ENCODE results near the gene CCNB1IP1. TPM values are rescaled to one million over a fixed set of nuclear protein-coding genes. Genes with fewer than 3 reads are reported as not detected.
"Not testable (repeated sequence)": the region's sequence is repeated elsewhere in the genome, so short reads cannot be mapped to it uniquely, and the experiment has no call there.

CCNB1IP1 gene
- total and polyA plus RNA-seq, 2 donors, result 63.5 to 81.9 TPM

DNA sequence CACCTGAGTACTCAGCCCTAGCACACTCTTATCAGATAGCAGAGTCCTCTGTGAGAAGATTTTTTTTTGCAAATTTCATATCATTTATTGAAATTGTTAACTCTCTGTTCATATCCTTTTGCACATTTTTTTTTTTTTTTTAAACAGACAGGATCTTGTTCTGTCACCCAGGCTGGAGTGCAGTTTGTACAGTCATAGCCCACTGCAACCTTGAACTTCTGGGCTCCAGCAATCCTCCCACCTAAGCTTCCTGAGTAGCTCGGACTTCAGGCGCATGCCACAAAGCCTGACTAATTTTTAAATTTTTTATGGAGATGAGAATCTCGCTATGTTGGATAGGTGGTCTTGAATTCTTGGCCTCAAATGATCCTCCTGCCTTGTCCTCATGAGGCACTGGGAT lies 14.7 kb upstream of the CCNB1IP1 start:
- Histone ChIP-seq H3K4me3 (ENCODE audit: low read depth, low read length) (no peak overlapping the region), H3K27ac (ENCODE audit: low read depth) (no peak overlapping the region), H3K36me3 (ENCODE audit: insufficient read depth) (peaks cover 2% of the 10 kb centered on the region), H3K4me1 (ENCODE audit: insufficient read depth) (no peaks in the 10 kb centered on the region)
- 95% methylated on average over 3 of the region's 3 CpGs for WGBS
- DNase-seq (ENCODE audit: extremely low spot score), result no peak

DNA sequence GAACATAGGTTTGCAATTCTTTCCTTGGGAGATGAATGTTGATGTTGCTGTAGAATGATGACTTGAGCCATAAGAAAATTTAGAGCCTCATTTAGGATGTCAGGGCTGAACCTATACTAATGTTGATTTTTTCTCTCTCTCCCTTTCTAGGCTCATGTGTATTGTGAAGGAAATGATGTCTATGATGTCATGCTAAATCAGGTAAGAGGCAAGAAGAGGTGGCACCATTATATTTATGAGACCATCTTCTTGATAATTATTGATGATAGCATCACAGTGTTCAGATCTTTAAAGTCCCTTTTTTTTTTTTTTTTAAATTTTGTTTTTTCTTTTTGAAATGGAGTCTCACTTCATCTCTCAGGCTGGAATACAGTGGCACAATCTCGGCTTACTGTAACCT lies 13.6 kb upstream of the CCNB1IP1 start:
- no peaks in the 10 kb centered on the region for H3K4me1 ChIP-seq (ENCODE audit: insufficient read depth)
- no peak for DNase-seq (ENCODE audit: extremely low spot score)
- WGBS, result 94% methylated on average over 1 of the region's 1 CpG
- H3K4me3 ChIP-seq (ENCODE audit: low read depth, low read length), result no peak overlapping the region
- H3K36me3 ChIP-seq (ENCODE audit: insufficient read depth), result peaks cover 2% of the 10 kb centered on the region
- H3K27ac ChIP-seq (ENCODE audit: low read depth), result no peak overlapping the region

DNA sequence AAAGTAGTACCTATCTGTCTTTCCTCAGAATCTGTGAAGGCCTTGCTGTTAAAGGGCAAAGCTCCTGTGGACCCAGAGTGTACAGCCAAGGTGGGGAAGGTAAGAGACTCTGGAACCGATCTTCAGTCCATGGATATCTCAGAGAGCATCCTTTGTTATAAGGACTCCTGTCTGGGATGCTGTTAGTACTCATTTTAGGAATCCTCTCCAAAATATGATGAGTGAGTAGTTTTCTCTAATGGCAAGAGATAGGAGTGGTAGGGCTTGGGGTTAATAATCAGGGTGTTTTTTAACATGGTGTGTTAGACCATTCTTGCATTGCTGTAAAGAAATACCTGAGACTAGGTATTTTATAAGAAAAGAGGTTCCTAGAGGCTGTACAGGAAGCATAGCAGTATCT lies 12.3 kb upstream of the CCNB1IP1 start:
- 94% methylated on average over 1 of the region's 1 CpG for WGBS
- Histone ChIP-seq H3K27ac (ENCODE audit: low read depth) (no peak overlapping the region), H3K4me1 (ENCODE audit: insufficient read depth) (no peaks in the 10 kb centered on the region), H3K36me3 (ENCODE audit: insufficient read depth) (peaks cover under 1% of the 10 kb centered on the region), H3K4me3 (ENCODE audit: low read depth, low read length) (no peak overlapping the region)
- no peak for DNase-seq (ENCODE audit: extremely low spot score)

DNA sequence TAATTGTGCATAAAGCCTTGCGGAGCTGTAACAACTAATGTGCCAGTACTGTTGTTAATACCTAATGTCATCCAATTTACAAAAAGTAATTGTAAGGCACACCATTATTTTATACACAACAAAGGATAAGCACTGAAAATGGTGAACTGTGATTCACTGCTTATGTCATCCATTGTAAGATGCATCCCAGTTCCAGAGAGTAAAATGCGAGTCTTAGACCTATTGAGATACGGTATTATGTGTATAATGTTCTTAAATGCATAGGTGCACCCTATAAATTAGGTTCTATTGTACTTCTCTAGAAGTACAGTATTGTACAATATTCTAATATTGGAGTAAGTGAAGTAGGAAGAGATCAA lies 10.8 kb upstream of the CCNB1IP1 start:
- H3K27ac ChIP-seq (ENCODE audit: low read depth), result peak overlapping the region; percentile 76
- no peaks in the 10 kb centered on the region for H3K36me3 ChIP-seq (ENCODE audit: insufficient read depth)
- DNase-seq (ENCODE audit: extremely low spot score), result peak; percentile 18
- under 1% methylated on average over 3 of the region's 3 CpGs for WGBS
- peak overlapping the region; percentile 54 for H3K4me3 ChIP-seq (ENCODE audit: low read depth, low read length)
- no peaks in the 10 kb centered on the region for H3K4me1 ChIP-seq (ENCODE audit: insufficient read depth)

DNA sequence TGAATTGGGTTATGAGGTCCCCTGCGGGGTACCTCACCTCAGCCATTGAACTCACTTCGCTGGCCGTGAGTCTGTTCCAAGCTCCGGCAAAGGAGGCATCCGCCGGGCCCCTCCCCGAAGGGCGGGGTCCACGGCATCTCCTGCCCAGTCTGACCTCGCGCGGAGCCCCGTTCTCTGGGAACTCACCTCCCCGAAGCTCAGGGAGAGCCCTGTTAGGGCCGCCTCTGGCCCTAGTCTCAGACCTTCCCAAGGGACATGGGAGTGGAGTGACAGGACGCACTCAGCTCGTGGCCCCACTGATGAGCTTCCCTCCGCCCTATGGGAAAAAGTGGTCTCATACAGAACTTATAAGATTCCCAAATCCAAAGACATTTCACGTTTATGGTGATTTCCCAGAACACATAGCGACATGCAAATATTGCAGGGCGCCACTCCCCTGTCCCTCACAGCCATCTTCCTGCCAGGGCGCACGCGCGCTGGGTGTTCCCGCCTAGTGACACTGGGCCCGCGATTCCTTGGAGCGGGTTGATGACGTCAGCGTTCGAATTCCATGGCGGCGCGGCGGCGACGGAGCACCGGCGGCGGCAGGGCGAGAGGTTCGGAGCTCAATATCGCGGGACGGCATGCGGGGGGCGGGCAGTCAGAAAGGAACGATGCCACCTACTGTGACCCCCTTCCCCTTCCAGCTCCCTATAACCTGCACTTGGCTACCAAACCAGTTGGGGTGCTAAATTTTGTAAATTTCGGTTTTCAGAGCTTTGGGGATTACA lies 10.2 kb upstream of the CCNB1IP1 start, which contains the start of gene PARP2:
TSS of gene PARP2 (plus strand) at position 544 of the 770 bp plus-strand sequence. CDS start at position 551, 7 bp downstream.
- Histone ChIP-seq H3K36me3 (ENCODE audit: insufficient read depth) (no peaks in the 10 kb centered on the region), H3K27ac (ENCODE audit: low read depth) (peak within 1 kb of the TSS; percentile 76)
- WGBS, result under 1% methylated on average over 50 of the region's 50 CpGs

DNA sequence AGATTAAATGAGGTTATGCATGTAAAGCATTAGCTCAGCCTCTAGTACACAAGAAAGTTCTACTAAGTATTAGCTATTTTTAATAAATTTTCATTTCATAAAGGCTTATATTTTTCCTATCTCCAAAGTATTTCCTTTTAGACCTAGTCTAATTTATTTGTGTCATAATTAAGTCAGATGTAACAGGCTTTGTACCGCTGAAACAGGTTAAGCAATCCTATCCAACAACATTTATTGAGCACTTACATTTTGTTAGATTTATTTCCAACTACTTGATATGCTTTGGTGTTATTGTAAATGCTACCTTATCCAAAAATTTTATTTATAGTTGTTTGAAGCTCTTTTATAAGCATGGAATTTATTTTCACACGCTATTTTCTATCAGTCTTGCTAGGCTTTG lies 8.6 kb upstream of the CCNB1IP1 start:
- Histone ChIP-seq H3K36me3 (ENCODE audit: insufficient read depth) (no peaks in the 10 kb centered on the region), H3K27ac (ENCODE audit: low read depth) (no peak overlapping the region), H3K4me3 (ENCODE audit: low read depth, low read length) (no peak overlapping the region), H3K4me1 (ENCODE audit: insufficient read depth) (no peaks in the 10 kb centered on the region)
- DNase-seq (ENCODE audit: extremely low spot score), result no peak
- WGBS, result 56% methylated on average over 2 of the region's 2 CpGs

More for the DNA sequence above, 10.2 kb upstream of the CCNB1IP1 start, which contains the start of gene PARP2:
- peak within 1 kb of the TSS; percentile 54 for H3K4me3 ChIP-seq (ENCODE audit: low read depth, low read length)
- H3K4me1 ChIP-seq (ENCODE audit: insufficient read depth), result no peaks in the 10 kb centered on the region
- DNase-seq (ENCODE audit: extremely low spot score), result peak; percentile 100

DNA sequence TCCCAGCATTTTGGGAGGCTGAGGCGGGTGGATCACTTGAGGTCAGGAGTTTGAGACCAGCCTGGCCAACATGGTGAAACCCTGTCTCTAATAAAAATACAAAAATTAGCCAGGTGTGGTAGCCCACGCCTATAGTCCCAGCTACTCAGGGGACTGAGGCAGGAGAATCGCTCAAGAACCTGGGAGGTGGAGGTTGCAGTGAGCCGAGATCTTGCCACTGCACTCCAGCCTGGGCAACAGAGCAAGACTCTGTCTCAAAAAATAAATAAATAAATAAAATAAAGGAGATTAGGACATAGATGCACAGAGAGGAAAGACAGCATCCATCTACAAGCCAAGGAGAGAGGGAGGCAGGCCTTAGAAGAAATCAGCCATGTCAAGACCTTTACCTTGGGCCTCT lies 8.0 kb upstream of the CCNB1IP1 start:
- not testable (repeated sequence) for H3K4me1 ChIP-seq (ENCODE audit: insufficient read depth); H3K4me3 ChIP-seq (ENCODE audit: low read depth, low read length); H3K27ac ChIP-seq (ENCODE audit: low read depth); H3K36me3 ChIP-seq (ENCODE audit: insufficient read depth); DNase-seq (ENCODE audit: extremely low spot score)
- WGBS, result 93% methylated on average over 4 of the region's 4 CpGs

DNA sequence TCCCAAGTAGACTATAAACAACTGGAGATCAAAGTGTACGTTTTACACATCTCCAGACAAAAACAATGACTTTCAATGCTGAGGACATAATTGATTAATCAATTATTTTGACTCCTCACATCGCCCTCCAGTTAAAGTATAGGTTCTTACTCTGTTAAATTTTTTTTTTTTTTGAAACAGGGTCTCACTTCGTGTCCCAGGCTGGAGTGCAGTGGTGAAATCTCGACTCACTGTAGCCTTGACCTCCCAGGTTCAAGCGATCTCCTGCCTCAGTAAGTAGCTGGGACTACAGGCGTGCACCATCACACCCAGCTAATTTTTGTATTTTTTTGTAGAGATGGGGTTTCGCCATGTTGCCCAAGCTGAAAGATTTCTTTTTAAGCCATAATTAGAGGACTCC lies 938 bp upstream of the CCNB1IP1 start:
- Histone ChIP-seq H3K4me3 (ENCODE audit: low read depth, low read length) (no peak overlapping the region), H3K36me3 (ENCODE audit: insufficient read depth) (no peaks in the 10 kb centered on the region), H3K4me1 (ENCODE audit: insufficient read depth) (no peaks in the 10 kb centered on the region), H3K27ac (ENCODE audit: low read depth) (no peak overlapping the region)
- DNase-seq (ENCODE audit: extremely low spot score), result no peak
- 80% methylated on average over 7 of the region's 7 CpGs for WGBS

DNA sequence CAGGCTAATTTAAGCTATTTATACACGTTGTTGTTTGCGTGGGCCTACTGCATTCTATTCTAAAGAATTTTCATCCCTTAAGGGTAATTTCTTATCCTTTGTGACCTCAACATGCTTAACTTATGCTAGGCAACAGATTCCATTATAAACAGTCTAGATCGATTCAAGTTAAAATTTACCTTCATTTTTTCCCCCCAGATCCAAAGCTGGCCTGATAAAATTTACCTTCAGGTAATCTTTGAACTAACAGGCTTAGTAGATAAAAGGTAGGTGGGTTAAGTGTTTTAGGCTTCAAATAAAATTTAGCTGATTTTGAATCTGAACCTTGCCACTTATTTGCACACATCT lies 389 bp upstream of the CCNB1IP1 start:
- no peak for DNase-seq (ENCODE audit: extremely low spot score)
- H3K4me1 ChIP-seq (ENCODE audit: insufficient read depth), result no peaks in the 10 kb centered on the region
- peak overlapping the region; percentile 81 for H3K4me3 ChIP-seq (ENCODE audit: low read depth, low read length)
- no peak overlapping the region for H3K27ac ChIP-seq (ENCODE audit: low read depth)
- WGBS, result 5% methylated on average over 3 of the region's 3 CpGs
- no peaks in the 10 kb centered on the region for H3K36me3 ChIP-seq (ENCODE audit: insufficient read depth)

DNA sequence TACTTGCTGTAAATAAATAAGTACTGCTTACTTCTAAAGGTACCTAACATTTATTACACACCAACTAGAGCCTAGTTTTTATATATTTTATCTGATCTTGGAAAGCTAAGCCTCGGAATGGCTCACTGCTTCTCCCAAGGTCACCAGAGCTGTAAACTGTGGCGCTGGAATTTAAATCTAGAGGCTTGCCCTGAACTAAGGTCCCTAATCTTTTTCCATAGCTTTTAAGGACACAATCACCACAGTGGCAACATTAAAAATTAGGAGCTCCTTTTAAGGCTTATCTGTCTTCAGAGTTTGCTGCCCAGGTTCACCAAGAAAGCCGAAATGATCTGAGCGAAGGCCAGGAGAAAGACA lies 670 bp downstream of the CCNB1IP1 start:
- H3K27ac ChIP-seq (ENCODE audit: low read depth), result peak overlapping the region; percentile 78
- no peaks in the 10 kb centered on the region for H3K4me1 ChIP-seq (ENCODE audit: insufficient read depth)
- H3K36me3 ChIP-seq (ENCODE audit: insufficient read depth), result no peaks in the 10 kb centered on the region
- DNase-seq (ENCODE audit: extremely low spot score), result no peak
- peak overlapping the region; percentile 81 for H3K4me3 ChIP-seq (ENCODE audit: low read depth, low read length)
- 4% methylated on average over 4 of the region's 4 CpGs for WGBS

DNA sequence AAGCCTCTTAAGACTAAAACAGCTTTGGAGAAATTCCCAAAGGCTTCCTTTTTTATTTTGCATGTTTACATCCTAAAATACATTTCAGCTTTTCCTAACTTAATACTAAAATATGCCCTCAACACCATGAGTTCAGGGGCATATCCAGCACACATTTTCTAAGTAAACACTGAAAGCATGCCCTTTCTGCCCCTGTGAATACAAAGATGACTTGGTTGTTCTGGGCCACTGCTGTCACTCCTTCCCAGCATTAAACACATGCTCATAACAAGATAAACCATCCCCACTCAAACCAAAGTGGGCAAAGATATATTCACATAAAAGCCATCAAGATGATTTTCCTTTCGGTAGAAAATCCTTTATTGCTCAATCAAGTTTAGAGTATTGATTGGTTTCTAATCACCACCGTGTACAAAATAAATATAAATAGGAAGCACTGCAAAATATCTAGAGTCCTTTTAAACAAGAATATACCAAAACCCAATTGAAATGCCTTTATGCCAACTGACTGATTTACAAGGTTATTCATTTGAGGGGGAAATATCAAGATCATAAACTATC lies 1.9 kb downstream of the CCNB1IP1 start:
- no peak overlapping the region for H3K27ac ChIP-seq (ENCODE audit: low read depth)
- no peak overlapping the region for H3K4me3 ChIP-seq (ENCODE audit: low read depth, low read length)
- WGBS, result 70% methylated on average over 2 of the region's 2 CpGs
- no peaks in the 10 kb centered on the region for H3K36me3 ChIP-seq (ENCODE audit: insufficient read depth)
- H3K4me1 ChIP-seq (ENCODE audit: insufficient read depth), result no peaks in the 10 kb centered on the region
- no peak for DNase-seq (ENCODE audit: extremely low spot score)

DNA sequence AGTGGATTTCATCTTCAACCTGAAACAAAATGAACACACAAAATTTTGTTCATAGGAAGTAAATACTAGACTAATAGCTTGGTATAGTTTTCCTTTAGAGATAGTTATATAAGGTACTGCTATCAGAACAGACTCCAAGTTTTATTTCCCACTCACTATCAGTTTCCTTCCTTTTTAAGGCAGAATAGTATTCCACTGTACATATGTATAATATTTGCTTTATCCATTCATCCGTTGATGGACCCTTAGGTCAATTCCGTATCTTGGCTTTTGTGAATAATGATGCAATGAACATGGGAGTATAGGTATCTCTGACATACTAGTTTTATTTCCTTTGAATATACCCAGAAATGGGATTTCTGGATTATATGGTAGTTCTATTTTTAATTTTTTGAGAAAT lies 3.7 kb downstream of the CCNB1IP1 start:
- Histone ChIP-seq H3K36me3 (ENCODE audit: insufficient read depth) (no peaks in the 10 kb centered on the region), H3K4me3 (ENCODE audit: low read depth, low read length) (no peak overlapping the region), H3K4me1 (ENCODE audit: insufficient read depth) (no peaks in the 10 kb centered on the region), H3K27ac (ENCODE audit: low read depth) (no peak overlapping the region)
- DNase-seq (ENCODE audit: extremely low spot score), result no peak
- 87% methylated on average over 2 of the region's 2 CpGs for whole genome bisulfite sequencing

DNA sequence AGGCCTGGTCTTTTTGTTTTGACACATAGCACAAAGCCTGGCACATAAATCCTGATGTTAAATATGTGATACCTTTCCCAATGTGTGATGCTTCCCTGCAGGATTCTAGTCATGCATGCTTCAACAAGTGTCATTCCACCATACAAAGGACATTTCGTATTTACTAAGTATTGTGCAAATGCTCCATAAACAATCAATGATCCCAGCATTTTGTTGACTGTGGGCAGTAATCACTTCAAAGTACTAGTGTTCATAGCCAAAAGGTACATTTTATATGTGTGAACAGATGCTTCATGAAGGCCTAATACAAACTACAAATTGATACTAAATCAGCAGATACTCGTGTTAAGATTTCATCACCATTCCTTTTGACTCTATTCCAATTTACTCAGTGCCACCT lies 4.4 kb downstream of the CCNB1IP1 start:
- Histone ChIP-seq H3K4me1 (ENCODE audit: insufficient read depth) (no peaks in the 10 kb centered on the region), H3K36me3 (ENCODE audit: insufficient read depth) (no peaks in the 10 kb centered on the region), H3K4me3 (ENCODE audit: low read depth, low read length) (no peak overlapping the region), H3K27ac (ENCODE audit: low read depth) (no peak overlapping the region)
- WGBS, result 64% methylated on average over 2 of the region's 2 CpGs
- no peak for DNase-seq (ENCODE audit: extremely low spot score)

DNA sequence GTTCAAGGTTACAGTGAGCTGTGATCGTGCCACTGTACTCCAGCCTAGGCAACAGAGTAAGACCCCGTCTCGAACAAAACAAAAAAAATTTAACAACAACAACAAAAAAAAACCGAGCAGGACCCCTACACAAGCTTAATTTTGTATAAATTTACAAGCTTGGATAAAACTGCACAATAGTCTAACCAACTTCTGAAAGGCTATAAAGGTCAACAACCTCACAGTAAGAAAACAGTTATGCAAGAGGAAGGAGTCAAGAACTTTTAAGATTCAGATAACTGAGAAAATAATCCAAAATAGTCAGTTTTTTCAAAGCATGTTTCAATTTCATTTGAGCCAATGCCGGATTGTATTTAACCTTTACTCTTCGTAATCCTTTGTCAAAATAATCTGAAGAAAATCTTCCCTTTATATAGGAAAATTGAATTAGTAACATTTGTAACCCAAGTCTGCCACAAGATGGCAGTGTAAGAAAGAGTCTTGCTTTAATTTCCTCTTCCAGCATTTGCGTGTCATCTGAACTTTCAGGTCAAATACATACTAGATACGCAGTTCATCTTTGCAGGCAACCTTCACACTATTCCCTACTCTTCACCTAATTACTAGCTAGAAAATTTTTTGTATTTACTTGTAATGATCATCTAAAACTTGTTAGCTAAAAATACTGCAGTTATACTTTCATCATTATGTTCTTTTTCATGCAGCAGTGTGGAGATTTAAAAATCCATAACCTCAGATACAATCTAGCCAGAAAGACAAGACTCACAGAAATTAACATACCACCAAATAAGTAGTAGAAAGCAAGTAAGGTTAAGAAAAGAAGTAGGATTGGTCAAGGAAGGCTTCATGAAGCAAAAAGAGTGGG lies 5.8 kb downstream of the CCNB1IP1 start:
- Histone ChIP-seq H3K27ac (ENCODE audit: low read depth) (no peak overlapping the region), H3K4me1 (ENCODE audit: insufficient read depth) (no peaks in the 10 kb centered on the region), H3K4me3 (ENCODE audit: low read depth, low read length) (no peak overlapping the region), H3K36me3 (ENCODE audit: insufficient read depth) (no peaks in the 10 kb centered on the region)
- 43% methylated on average over 8 of the region's 8 CpGs for WGBS
- no peak for DNase-seq (ENCODE audit: extremely low spot score)

Measured in urinary bladder (tissue), 4 donors.